Measurements from ENCODE around the gene MAP7D1. TPM values are rescaled to one million over a fixed set of nuclear protein-coding genes. Genes with fewer than 3 reads are reported as not detected.

The MAP7D1 gene
- total and polyA plus RNA-seq, 2 donors from 2014 or later: 47.5 to 78.7 TPM

DNA sequence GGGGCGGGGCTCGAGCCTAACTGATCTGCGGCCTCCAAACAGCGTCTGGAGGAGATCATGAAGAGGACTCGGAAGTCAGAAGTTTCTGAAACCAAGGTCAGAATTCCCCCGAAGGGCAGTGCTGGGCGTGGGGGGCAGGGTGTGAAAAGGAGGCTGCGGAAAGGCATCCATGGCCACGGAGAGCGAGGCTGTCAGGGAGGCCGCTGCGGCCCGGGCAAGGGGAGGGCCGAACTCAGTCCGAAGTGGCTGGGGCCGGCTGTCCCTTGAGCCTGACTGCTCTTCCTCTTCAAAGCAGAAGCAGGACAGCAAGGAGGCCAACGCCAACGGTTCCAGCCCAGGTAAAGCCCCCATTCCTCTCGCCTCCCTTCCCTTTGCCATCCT lies 23.2 kb downstream of the MAP7D1 start:
- H3K9ac ChIP-seq (ENCODE audit: low read length in 3 of 3): no peak overlapping the region
- intact Hi-C loops (cut with DNase I): no loop called here
- H3K4me1 ChIP-seq (ENCODE audit: control insufficient read depth in 2 of 3, insufficient read depth in 2 of 3, low read depth in 1 of 3, low read length in 3 of 3): peaks cover 0 to 6% (median 4%) of the 10 kb centered on the region in 3 donors
- H3K27me3 ChIP-seq (ENCODE audit: control insufficient read depth, insufficient read depth, low read length): no peaks in the 10 kb centered on the region
- TF ChIP-seq, protein P1, sequence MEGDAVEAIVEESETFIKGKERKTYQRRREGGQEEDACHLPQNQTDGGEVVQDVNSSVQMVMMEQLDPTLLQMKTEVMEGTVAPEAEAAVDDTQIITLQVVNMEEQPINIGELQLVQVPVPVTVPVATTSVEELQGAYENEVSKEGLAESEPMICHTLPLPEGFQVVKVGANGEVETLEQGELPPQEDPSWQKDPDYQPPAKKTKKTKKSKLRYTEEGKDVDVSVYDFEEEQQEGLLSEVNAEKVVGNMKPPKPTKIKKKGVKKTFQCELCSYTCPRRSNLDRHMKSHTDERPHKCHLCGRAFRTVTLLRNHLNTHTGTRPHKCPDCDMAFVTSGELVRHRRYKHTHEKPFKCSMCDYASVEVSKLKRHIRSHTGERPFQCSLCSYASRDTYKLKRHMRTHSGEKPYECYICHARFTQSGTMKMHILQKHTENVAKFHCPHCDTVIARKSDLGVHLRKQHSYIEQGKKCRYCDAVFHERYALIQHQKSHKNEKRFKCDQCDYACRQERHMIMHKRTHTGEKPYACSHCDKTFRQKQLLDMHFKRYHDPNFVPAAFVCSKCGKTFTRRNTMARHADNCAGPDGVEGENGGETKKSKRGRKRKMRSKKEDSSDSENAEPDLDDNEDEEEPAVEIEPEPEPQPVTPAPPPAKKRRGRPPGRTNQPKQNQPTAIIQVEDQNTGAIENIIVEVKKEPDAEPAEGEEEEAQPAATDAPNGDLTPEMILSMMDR (IDR thresholded peaks at IDR 0.05; ENCODE audit: borderline replicate concordance, extremely low read depth, insufficient read depth): no peak
- FAIRE-seq (no peak), DNase-seq (no peak)
- no peak overlapping the region for H3K27ac ChIP-seq (ENCODE audit: low read depth in 2 of 2, low read length in 2 of 2)
- H3K36me3 ChIP-seq (ENCODE audit: control insufficient read depth in 2 of 3, insufficient read depth in 3 of 3, low read length in 3 of 3): peaks cover 1 to 23% (median 16%) of the 10 kb centered on the region in 3 donors
- no peaks in the 10 kb centered on the region for H3K9me3 ChIP-seq (ENCODE audit: control insufficient read depth in 2 of 3, insufficient read depth in 1 of 3, low read length in 3 of 3)
- no peak overlapping the region for H3K4me3 ChIP-seq (ENCODE audit: low read length in 3 of 3)

DNA sequence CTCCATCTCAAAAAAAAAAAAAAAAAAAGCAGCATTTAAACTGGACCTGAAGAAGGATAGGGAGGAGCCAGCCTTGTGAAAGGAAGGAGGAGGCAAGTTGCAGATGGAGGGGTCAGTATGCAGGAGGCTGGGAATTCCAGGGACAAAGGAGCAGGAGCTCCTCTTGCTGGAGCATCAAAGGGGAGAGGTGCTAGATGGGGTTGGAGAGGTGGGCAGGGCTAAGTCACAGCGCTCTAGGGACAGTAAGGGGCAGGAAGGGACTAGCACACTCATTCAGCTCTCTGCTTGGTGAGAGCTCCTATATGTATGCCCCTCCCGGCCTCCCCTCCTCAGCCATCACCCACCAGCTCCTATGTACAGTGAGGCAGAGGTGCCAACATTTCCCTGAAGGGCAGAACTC lies 26.8 kb downstream of the MAP7D1 start:
- TF ChIP-seq, protein P1 (IDR thresholded peaks at IDR 0.05; ENCODE audit: borderline replicate concordance, extremely low read depth, insufficient read depth): no peak
- H3K4me1 ChIP-seq (ENCODE audit: control insufficient read depth in 2 of 3, insufficient read depth in 2 of 3, low read depth in 1 of 3, low read length in 3 of 3): peaks cover 0 to 3% (median 1%) of the 10 kb centered on the region in 3 donors
- no peak for FAIRE-seq

DNA sequence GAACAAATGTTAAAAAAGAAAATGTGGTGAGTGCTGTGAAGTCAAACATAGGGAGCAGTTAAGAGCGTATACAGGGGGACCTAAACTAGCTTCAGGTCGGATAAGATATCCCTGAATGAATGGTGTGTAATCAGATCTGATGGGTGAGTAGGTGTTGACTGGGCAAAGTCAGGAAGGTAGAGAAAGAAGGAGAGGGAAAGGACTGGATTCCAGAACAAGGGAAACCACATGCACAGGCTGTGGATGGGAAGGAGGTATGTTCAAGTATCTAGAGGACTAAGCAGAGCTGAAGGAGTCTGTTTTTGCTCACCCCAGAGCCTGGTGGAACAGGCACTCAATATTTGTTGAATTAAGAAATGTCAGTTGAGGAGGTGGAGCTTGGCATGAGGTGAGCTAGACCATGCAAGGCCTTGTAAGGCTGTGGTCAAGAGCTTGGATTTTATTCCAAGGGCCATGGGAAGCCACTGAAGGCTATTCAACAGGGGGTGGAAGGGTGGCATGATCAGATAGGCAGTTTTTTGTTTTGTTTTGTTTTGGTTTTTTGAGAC lies 27.4 kb downstream of the MAP7D1 start:
- Histone ChIP-seq H3K9me3 (ENCODE audit: control insufficient read depth in 2 of 3, insufficient read depth in 1 of 3, low read length in 3 of 3) (no peaks in the 10 kb centered on the region), H3K27me3 (ENCODE audit: control insufficient read depth, insufficient read depth, low read length) (no peaks in the 10 kb centered on the region), H3K27ac (ENCODE audit: low read depth in 2 of 2, low read length in 2 of 2) (no peak overlapping the region), H3K9ac (ENCODE audit: low read length in 3 of 3) (no peak overlapping the region), H3K4me1 (ENCODE audit: control insufficient read depth in 2 of 3, insufficient read depth in 2 of 3, low read depth in 1 of 3, low read length in 3 of 3) (peaks cover 0 to 6% (median 3%) of the 10 kb centered on the region in 3 donors), H3K36me3 (ENCODE audit: control insufficient read depth in 2 of 3, insufficient read depth in 3 of 3, low read length in 3 of 3) (peaks cover 0 to 17% (median 9%) of the 10 kb centered on the region in 3 donors), H3K4me3 (ENCODE audit: low read length in 3 of 3) (no peak overlapping the region)
- TF ChIP-seq, protein P1 (IDR thresholded peaks at IDR 0.05; ENCODE audit: borderline replicate concordance, extremely low read depth, insufficient read depth): no peak
- intact Hi-C loops (cut with DNase I): no loop called here
- FAIRE-seq: no peak
- DNase-seq: no peak

More for the DNA sequence above, 26.8 kb downstream of the MAP7D1 start:
- Histone ChIP-seq H3K4me3 (ENCODE audit: low read length in 3 of 3) (no peak overlapping the region), H3K27me3 (ENCODE audit: control insufficient read depth, insufficient read depth, low read length) (no peaks in the 10 kb centered on the region), H3K9me3 (ENCODE audit: control insufficient read depth in 2 of 3, insufficient read depth in 1 of 3, low read length in 3 of 3) (no peaks in the 10 kb centered on the region), H3K36me3 (ENCODE audit: control insufficient read depth in 2 of 3, insufficient read depth in 3 of 3, low read length in 3 of 3) (peaks cover 0 to 17% (median 9%) of the 10 kb centered on the region in 3 donors), H3K9ac (ENCODE audit: low read length in 3 of 3) (no peak overlapping the region), H3K27ac (ENCODE audit: low read depth in 2 of 2, low read length in 2 of 2) (no peak overlapping the region)
- no peak for DNase-seq
- intact Hi-C loops (cut with DNase I): no loop called here
